BJ (cell line): ENCODE measurements around the gene SKI. TPM values are rescaled to one million over a fixed set of nuclear protein-coding genes. Genes with fewer than 3 reads are reported as not detected.

Experiments
- CTCF ChIA-PET: fragments of 350-600 bp; formaldehyde crosslinking; extraction: SDS; loops from one replicate; lab custom pipeline; 2021; ENCODE audit warnings: antibody characterized with exemption, inconsistent platforms; lab: Yijun Ruan, JAX
- POLR2A ChIA-PET: fragments of 300-600 bp; sonication (Branson Sonifier 250); formaldehyde crosslinking; extraction: SDS; loops from one replicate; lab custom pipeline; 2021; ENCODE audit warnings: antibody characterized with exemption; lab: Charles Lee
- DNase-seq: peaks from one replicate; pipeline ENCODE4 v3.0.0-alpha.2; 2011; ENCODE audit warnings: low read depth
- H3K27me3 ChIP-seq: 2 replicates; pipeline ENCODE4 v1.6.0; 2011; ENCODE audit warnings: low read length; ENCODE audit not compliant: control insufficient read depth, insufficient read depth
- H3K36me3 ChIP-seq: 2 replicates; pipeline ENCODE4 v1.5.1; 2011; ENCODE audit warnings: low read length; ENCODE audit not compliant: control insufficient read depth, insufficient read depth
- H3K4me3 ChIP-seq: 2 replicates; pipeline ENCODE4 v1.5.1; 2011; ENCODE audit warnings: low read depth, mild to moderate bottlenecking, control low read depth, low read length
- CTCF ChIP-seq: IDR thresholded peaks from 2 replicates; pipeline ENCODE4 v1.5.1; 2011; ENCODE audit warnings: low read depth, mild to moderate bottlenecking, control low read depth, inconsistent platforms, low read length, moderate library complexity; ENCODE audit not compliant: insufficient read depth
- polyA plus RNA-seq: library from polyadenylated mRNA; depleted of rRNA; stranded (reverse); fragments of >200 nt; gene quantifications from 2 replicates; pipeline ENCODE4 v1.2.3, GENCODE V29; 2011

Gene SKI
- polyA plus RNA-seq, 1 experiment: 5.1 TPM

DNA sequence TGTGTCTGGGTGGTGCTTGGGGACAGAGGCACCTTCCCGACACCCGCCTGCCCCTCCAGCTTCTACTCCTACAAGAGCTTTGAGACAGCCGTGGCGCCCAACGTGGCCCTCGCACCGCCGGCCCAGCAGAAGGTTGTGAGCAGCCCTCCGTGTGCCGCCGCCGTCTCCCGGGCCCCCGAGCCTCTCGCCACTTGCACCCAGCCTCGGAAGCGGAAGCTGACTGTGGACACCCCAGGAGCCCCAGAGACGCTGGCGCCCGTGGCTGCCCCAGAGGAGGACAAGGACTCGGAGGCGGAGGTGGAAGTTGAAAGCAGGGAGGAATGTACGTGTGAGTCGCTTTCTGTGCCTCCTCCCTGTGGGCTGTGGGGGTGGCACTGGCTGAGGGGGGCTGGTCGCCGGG, 75.7 kb downstream of the SKI start:
- Histone ChIP-seq H3K4me3 (no peak overlapping the region), H3K36me3 (peaks cover 42% of the 10 kb centered on the region), H3K27me3 (no peaks in the 10 kb centered on the region)
- POLR2A ChIA-PET: no interaction called here
- CTCF ChIA-PET: interaction anchor here (1.3 to 2.3 kb wide), 2 partner anchors 12 to 109 kb away, joined by 4 to 7 read pairs; partner anchors contain the start of gene FAAP20
- no peak for DNase-seq
- TF ChIP-seq CTCF: no peak

DNA sequence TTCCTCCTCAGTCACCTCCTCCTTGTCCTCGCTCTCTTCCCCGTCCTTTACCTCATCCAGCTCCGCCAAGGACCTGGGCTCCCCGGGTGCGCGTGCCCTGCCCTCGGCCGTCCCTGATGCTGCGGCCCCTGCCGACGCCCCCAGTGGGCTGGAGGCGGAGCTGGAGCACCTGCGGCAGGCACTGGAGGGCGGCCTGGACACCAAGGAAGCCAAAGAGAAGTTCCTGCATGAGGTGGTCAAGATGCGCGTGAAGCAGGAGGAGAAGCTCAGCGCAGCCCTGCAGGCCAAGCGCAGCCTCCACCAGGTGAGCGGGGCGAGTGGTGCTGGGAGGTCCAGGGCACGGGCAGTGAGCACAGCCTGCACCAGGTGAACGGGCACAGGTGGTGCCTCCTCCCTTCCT, 76.2 kb downstream of the SKI start:
- TF ChIP-seq CTCF: no peak
- H3K36me3 ChIP-seq: peaks cover 45% of the 10 kb centered on the region
- no peak for DNase-seq
- H3K4me3 ChIP-seq: no peak overlapping the region
- CTCF ChIA-PET: interaction anchor here (1.3 to 2.3 kb wide), 2 partner anchors 11 to 109 kb away, joined by 4 to 7 read pairs; partner anchors contain the start of gene FAAP20
- H3K27me3 ChIP-seq: no peaks in the 10 kb centered on the region
- POLR2A ChIA-PET: no interaction called here

GRCh38 chr1:2304921-2305681, 77.0 kb downstream of the SKI start:
- peaks cover 46% of the 10 kb centered on the region for H3K36me3 ChIP-seq
- no peaks in the 10 kb centered on the region for H3K27me3 ChIP-seq
- H3K4me3 ChIP-seq: no peak overlapping the region
- CTCF ChIA-PET: interaction anchor here (2.3 kb wide), 1 partner anchor 10 kb away, joined by 7 read pairs; no protein-coding TSS in a partner anchor
- DNase-seq: no peak
- no peak for TF ChIP-seq CTCF
- POLR2A ChIA-PET: no interaction called here

DNA sequence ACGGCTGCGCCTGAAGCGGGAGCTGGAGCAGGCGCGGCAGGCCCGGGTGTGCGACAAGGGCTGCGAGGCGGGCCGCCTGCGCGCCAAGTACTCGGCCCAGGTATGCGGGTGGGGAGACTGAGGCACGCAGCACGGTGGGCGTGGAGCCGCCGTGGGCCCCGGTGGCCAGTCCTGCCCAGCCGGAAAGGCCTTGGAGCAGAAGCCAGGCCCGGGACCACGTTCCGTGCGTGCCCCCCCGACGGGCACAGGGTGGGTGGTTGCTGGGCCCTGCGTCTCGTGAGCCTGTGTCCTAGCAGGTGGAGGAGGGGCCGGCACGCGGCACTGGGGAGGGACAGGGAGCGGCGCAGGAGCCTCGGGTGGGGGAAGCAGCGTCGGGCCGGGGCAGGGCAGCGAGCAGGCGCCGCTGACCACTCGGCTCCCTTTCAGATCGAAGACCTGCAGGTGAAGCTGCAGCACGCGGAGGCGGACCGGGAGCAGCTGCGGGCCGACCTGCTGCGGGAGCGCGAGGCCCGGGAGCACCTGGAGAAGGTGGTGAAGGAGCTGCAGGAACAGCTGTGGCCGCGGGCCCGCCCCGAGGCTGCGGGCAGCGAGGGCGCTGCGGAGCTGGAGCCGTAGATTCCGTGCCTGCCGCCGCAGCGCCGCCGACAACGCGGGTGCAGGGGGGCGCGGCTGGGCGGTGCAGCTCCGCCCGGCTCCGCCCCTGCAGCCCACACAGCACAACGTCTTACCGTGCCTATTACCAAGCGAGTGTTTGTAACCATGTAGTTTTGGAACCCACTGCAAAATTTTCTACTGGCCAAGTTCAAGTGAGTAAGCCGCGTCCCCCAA, 78.2 kb downstream of the SKI start:
- Histone ChIP-seq H3K27me3 (no peaks in the 10 kb centered on the region), H3K36me3 (peaks cover 46% of the 10 kb centered on the region), H3K4me3 (no peak overlapping the region)
- POLR2A ChIA-PET: no interaction called here
- TF ChIP-seq CTCF: no peak
- CTCF ChIA-PET: interaction anchor here (1.0 to 1.1 kb wide), 3 partner anchors 10 to 112 kb away, joined by 3 to 4 read pairs (median 3); partner anchors contain the start of gene FAAP20
- DNase-seq: no peak
